ENCODE data around the gene UBE4A. TPM values are rescaled to one million over a fixed set of nuclear protein-coding genes. Genes with fewer than 3 reads are reported as not detected.

UBE4A gene
- total RNA-seq, 1 donor from 2014 or later, result 27.3 TPM

GRCh38 chr11:118442301-118442700 is 82.9 kb downstream of the UBE4A start:
- no peak for TF ChIP-seq CTCF (conservative IDR thresholded peaks at IDR 0.05; ENCODE audit: low read depth, low read length)
- no peak overlapping the region for H3K4me3 ChIP-seq (ENCODE audit: low read depth, low read length)
- no peak for DNase-seq (ENCODE audit: low read depth)

GRCh38 chr11:118442908-118443589 is 83.6 kb downstream of the UBE4A start:
- no peak for TF ChIP-seq CTCF (conservative IDR thresholded peaks at IDR 0.05; ENCODE audit: low read depth, low read length)
- no peak overlapping the region for H3K4me3 ChIP-seq (ENCODE audit: low read depth, low read length)
- DNase-seq (ENCODE audit: low read depth), result no peak

- no peak overlapping the region for H3K4me3 ChIP-seq (ENCODE audit: low read depth, low read length)
- DNase-seq (ENCODE audit: low read depth), result no peak
- no peak for TF ChIP-seq CTCF (conservative IDR thresholded peaks at IDR 0.05; ENCODE audit: low read depth, low read length)
Observed at GRCh38 chr11:118443590-118444218, 84.3 kb downstream of the UBE4A start.

GRCh38 chr11:118447423-118447822 is 88.0 kb downstream of the UBE4A start:
- DNase-seq (ENCODE audit: low read depth), result no peak
- H3K4me3 ChIP-seq (ENCODE audit: low read depth, low read length), result no peak overlapping the region
- no peak for TF ChIP-seq CTCF (conservative IDR thresholded peaks at IDR 0.05; ENCODE audit: low read depth, low read length)

GRCh38 chr11:118448294-118448693 is 88.9 kb downstream of the UBE4A start:
- no peak for TF ChIP-seq CTCF (conservative IDR thresholded peaks at IDR 0.05; ENCODE audit: low read depth, low read length)
- no peak overlapping the region for H3K4me3 ChIP-seq (ENCODE audit: low read depth, low read length)
- DNase-seq (ENCODE audit: low read depth), result no peak

Other genes starting within 250 kb of the UBE4A start
- gene SCN4B, start 206.8 kb upstream of the UBE4A start, total RNA-seq, result under 0.01 TPM in 1 of 2 replicates, not detected in the other
- under 0.01 TPM in 1 of 2 replicates, not detected in the other for gene SCN2B, start 183.0 kb upstream of the UBE4A start, total RNA-seq
- not detected in 2 replicates for gene JAML, start 134.6 kb upstream of the UBE4A start, total RNA-seq
- 6.1 and 7.4 TPM in 2 replicates for gene MPZL3, start 107.2 kb upstream of the UBE4A start, total RNA-seq
- gene MPZL2, start 95.3 kb upstream of the UBE4A start, total RNA-seq, result 19.9 and 29.7 TPM in 2 replicates
- gene CD3E, start 54.9 kb upstream of the UBE4A start, total RNA-seq, result not detected in 2 replicates
- not detected in 2 replicates for gene CD3D, start 16.9 kb upstream of the UBE4A start, total RNA-seq
- not detected in 2 replicates for gene CD3G, start 15.3 kb upstream of the UBE4A start, total RNA-seq
- 82.7 and 86.8 TPM in 2 replicates for gene ATP5MG, start 42.0 kb downstream of the UBE4A start, total RNA-seq
- 27.2 and 42.1 TPM in 2 replicates for gene KMT2A, start 76.9 kb downstream of the UBE4A start, total RNA-seq
- gene TTC36, start 167.9 kb downstream of the UBE4A start, total RNA-seq, result 1.6 TPM in 1 of 2 replicates, not detected in the other
- gene TMEM25, start 171.6 kb downstream of the UBE4A start, total RNA-seq, result 25.4 and 40.5 TPM in 2 replicates
- 13.5 and 15.8 TPM in 2 replicates for gene IFT46, start 206.3 kb downstream of the UBE4A start, total RNA-seq
- gene ARCN1, start 212.8 kb downstream of the UBE4A start, total RNA-seq, result 88.7 and 111 TPM in 2 replicates
- 49.8 and 64.2 TPM in 2 replicates for gene PHLDB1, start 248.0 kb downstream of the UBE4A start, total RNA-seq